Measurements from ENCODE around the gene SLC2A9.

DNA sequence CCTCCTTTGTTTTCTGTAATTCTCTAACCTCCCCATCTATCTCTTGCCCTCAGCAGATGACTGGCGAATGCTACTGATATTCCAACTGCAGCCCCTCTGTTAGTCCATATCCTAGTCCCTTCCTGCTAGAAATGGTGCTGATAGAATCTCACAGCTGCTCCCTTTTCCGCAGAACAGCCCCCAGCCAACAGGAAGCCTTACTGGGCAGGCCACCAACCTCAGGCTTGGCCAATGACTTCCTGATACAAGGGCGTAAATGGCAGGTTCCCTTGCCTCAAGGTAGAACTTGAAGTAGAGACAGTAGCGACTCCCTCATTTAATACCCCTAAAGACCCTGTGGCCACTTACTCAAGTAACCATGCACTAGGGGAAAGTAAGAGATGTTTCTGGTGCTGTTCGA is 26.7 kb upstream of the SLC2A9 start:
- TF ChIP-seq, protein P1, sequence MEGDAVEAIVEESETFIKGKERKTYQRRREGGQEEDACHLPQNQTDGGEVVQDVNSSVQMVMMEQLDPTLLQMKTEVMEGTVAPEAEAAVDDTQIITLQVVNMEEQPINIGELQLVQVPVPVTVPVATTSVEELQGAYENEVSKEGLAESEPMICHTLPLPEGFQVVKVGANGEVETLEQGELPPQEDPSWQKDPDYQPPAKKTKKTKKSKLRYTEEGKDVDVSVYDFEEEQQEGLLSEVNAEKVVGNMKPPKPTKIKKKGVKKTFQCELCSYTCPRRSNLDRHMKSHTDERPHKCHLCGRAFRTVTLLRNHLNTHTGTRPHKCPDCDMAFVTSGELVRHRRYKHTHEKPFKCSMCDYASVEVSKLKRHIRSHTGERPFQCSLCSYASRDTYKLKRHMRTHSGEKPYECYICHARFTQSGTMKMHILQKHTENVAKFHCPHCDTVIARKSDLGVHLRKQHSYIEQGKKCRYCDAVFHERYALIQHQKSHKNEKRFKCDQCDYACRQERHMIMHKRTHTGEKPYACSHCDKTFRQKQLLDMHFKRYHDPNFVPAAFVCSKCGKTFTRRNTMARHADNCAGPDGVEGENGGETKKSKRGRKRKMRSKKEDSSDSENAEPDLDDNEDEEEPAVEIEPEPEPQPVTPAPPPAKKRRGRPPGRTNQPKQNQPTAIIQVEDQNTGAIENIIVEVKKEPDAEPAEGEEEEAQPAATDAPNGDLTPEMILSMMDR (conservative IDR thresholded peaks at IDR 0.05; ENCODE audit: low read length) = no peak
- TF ChIP-seq EZH2phosphoT487 (IDR thresholded peaks at IDR 0.05; ENCODE audit: borderline replicate concordance) = no peak

All from Loucy (cell line).